Ectodermal cell (in vitro differentiated cells): ENCODE measurements around the gene ATP6V0A1.
A peak's percentile ranks its signal among the peaks of the same experiment; 100 is the strongest.
"Not testable (repeated sequence)": the region's sequence is repeated elsewhere in the genome, so short reads cannot be mapped to it uniquely, and the experiment has no call there.

Experiments
- H3K27ac ChIP-seq: 2 replicates; pipeline ENCODE4 v1.7.0; 2013; ENCODE audit warnings: mild to moderate bottlenecking, low read depth, low read length; ENCODE audit not compliant: insufficient read depth, poor library complexity, severe bottlenecking
- H3K27me3 ChIP-seq: 2 replicates; pipeline ENCODE4 v1.7.0; 2013; ENCODE audit warnings: mild to moderate bottlenecking, low read length; ENCODE audit not compliant: insufficient read depth, control insufficient read depth, poor library complexity, severe bottlenecking
- H3K36me3 ChIP-seq: one replicate; pipeline ENCODE4 v1.7.0; 2013; ENCODE audit warnings: low read length; ENCODE audit not compliant: control insufficient read depth, insufficient read depth
- H3K4me1 ChIP-seq: one replicate; pipeline ENCODE4 v1.7.0; 2013; ENCODE audit warnings: low read length; ENCODE audit not compliant: control insufficient read depth, insufficient read depth
- H3K4me3 ChIP-seq: 2 replicates; pipeline ENCODE4 v1.7.0; 2013; ENCODE audit warnings: low read depth, low read length, control low read depth; ENCODE audit not compliant: insufficient read depth
- H3K9me3 ChIP-seq: 2 replicates; pipeline ENCODE4 v1.7.0; 2013; ENCODE audit warnings: mild to moderate bottlenecking, low read length, moderate library complexity; ENCODE audit not compliant: control insufficient read depth
- WGBS, 2 experiments: methylation state at CpG; one replicate each; pipeline ENCODE4 v1.1.7; 2013; ENCODE audit warnings: missing lambda C conversion rate in 2 of 2; 5-methylcytosine and 5-hydroxymethylcytosine counted together

The ATP6V0A1 gene

GRCh38 chr17:42548070-42548837, 89.6 kb downstream of the ATP6V0A1 start:
- Histone ChIP-seq H3K27me3 (no peaks in the 10 kb centered on the region), H3K9me3 (no peaks in the 10 kb centered on the region), H3K4me3 (peak overlapping the region; percentile 62), H3K36me3 (peaks cover 1% of the 10 kb centered on the region), H3K27ac (peak overlapping the region; percentile 79), H3K4me1 (peaks cover 4% of the 10 kb centered on the region)
- WGBS, 2 experiments = 11% methylated on average over 74 of the region's 74 CpGs

- H3K4me3 ChIP-seq = peak overlapping the region; percentile 62
- peaks cover 9% of the 10 kb centered on the region for H3K4me1 ChIP-seq
- no peaks in the 10 kb centered on the region for H3K36me3 ChIP-seq
- H3K27me3 ChIP-seq = no peaks in the 10 kb centered on the region
- WGBS, 2 experiments = 85 to 87% methylated on average over 14 of the region's 14 CpGs
- H3K27ac ChIP-seq = no peak overlapping the region
- H3K9me3 ChIP-seq = no peaks in the 10 kb centered on the region
Measured at GRCh38 chr17:42548993-42549755, 90.5 kb downstream of the ATP6V0A1 start.

- H3K4me3 ChIP-seq = peak within 1 kb of the TSS; percentile 59
- not testable (repeated sequence) for H3K27me3 ChIP-seq, H3K9me3 ChIP-seq, H3K27ac ChIP-seq, H3K4me1 ChIP-seq, H3K36me3 ChIP-seq
- 93 to 95% methylated on average over 15 of the region's 15 CpGs for WGBS, 2 experiments
Measured at GRCh38 chr17:42552736-42553135, 94.1 kb downstream of the ATP6V0A1 start, which contains the start of gene HSD17B1. Gene HSD17B1, plus strand, starts transcription at chr17:42552923. Its CDS starts 11 bp downstream, at chr17:42552934.

GRCh38 chr17:42553161-42553818, 94.6 kb downstream of the ATP6V0A1 start:
- H3K27me3 ChIP-seq = no peaks in the 10 kb centered on the region
- no peaks in the 10 kb centered on the region for H3K9me3 ChIP-seq
- H3K4me3 ChIP-seq = no peak overlapping the region
- peaks cover 9% of the 10 kb centered on the region for H3K4me1 ChIP-seq
- WGBS, 2 experiments = 90 to 91% methylated on average over 45 of the region's 45 CpGs
- no peak overlapping the region for H3K27ac ChIP-seq
- no peaks in the 10 kb centered on the region for H3K36me3 ChIP-seq

GRCh38 chr17:42553866-42554249, 95.2 kb downstream of the ATP6V0A1 start:
- no peaks in the 10 kb centered on the region for H3K9me3 ChIP-seq
- H3K27me3 ChIP-seq = no peaks in the 10 kb centered on the region
- H3K4me3 ChIP-seq = peak overlapping the region; percentile 59
- no peak overlapping the region for H3K27ac ChIP-seq
- H3K36me3 ChIP-seq = no peaks in the 10 kb centered on the region
- peaks cover 8% of the 10 kb centered on the region for H3K4me1 ChIP-seq
- 72% methylated on average over 16 of the region's 16 CpGs for WGBS, 2 experiments

DNA sequence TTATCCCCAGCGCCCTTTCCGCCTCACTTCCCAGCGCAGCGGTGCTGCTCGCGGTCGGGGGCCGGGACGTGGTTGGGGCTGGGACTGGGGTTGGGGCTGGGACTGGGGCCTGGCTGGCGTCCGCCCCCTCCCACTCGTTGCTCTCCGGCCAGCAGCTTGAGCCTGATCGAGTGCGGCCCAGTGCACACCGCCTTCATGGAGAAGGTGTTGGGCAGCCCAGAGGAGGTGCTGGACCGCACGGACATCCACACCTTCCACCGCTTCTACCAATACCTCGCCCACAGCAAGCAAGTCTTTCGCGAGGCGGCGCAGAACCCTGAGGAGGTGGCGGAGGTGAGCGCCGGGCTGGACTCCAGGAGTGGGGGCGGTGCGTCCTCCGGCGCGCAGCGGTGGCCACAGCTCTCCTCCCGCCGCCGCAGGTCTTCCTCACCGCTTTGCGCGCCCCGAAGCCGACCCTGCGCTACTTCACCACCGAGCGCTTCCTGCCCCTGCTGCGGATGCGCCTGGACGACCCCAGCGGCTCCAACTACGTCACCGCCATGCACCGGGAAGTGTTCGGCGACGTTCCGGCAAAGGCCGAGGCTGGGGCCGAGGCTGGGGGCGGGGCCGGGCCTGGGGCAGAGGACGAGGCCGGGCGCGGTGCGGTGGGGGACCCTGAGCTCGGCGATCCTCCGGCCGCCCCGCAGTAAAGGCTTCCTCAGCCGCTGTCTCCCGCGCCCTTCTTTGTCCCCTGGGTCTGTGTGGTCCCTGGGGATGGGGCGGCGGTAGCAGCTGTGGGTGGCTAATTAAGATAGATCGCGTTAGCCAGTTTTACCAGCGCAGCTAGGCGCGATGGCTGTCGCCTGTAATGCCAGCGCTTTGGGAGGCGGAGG, 95.8 kb downstream of the ATP6V0A1 start:
- WGBS, 2 experiments = 1 to 2% methylated on average over 82 of the region's 82 CpGs
- Histone ChIP-seq H3K4me1 (peaks cover 5% of the 10 kb centered on the region), H3K9me3 (no peaks in the 10 kb centered on the region), H3K27me3 (no peaks in the 10 kb centered on the region), H3K27ac (peak overlapping the region; percentile 72), H3K4me3 (peak overlapping the region; percentile 59), H3K36me3 (no peaks in the 10 kb centered on the region)

DNA sequence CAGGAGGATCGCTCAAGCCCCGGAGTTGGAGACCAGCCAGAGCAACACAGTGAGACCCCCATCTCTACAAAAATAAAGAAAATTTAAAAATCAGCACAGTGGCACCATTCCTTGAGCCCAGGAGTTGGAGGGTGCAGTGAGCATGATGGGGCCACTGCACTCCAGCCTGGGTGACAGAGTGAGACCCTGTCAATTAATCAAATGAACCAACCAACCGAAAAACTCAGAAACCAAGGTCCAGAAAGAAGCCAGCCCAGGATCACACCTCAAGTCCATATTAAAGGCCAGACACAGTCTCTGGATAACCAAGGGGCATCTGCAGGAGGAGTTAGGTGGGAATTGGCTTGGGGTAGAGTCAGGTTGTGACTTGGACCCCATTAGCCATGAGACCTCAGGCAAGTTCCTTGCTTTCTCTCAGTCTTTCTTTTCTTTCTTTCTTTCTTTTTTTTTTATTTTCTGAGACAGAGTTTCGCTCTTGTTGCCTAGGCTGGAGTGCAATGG, 96.5 kb downstream of the ATP6V0A1 start:
- H3K9me3 ChIP-seq = no peaks in the 10 kb centered on the region
- H3K4me1 ChIP-seq = peaks cover 5% of the 10 kb centered on the region
- WGBS, 2 experiments = 34 to 39% methylated on average over 4 of the region's 4 CpGs
- H3K4me3 ChIP-seq = peak overlapping the region; percentile 59
- no peaks in the 10 kb centered on the region for H3K27me3 ChIP-seq
- H3K27ac ChIP-seq = peak overlapping the region; percentile 72
- H3K36me3 ChIP-seq = no peaks in the 10 kb centered on the region

- H3K9me3 ChIP-seq, H3K4me1 ChIP-seq, H3K36me3 ChIP-seq, H3K27me3 ChIP-seq, H3K4me3 ChIP-seq, H3K27ac ChIP-seq: not testable (repeated sequence)
- WGBS, 2 experiments = 39 to 44% methylated on average over 5 of the region's 5 CpGs
Measured at GRCh38 chr17:42555961-42556617, 97.4 kb downstream of the ATP6V0A1 start.

DNA sequence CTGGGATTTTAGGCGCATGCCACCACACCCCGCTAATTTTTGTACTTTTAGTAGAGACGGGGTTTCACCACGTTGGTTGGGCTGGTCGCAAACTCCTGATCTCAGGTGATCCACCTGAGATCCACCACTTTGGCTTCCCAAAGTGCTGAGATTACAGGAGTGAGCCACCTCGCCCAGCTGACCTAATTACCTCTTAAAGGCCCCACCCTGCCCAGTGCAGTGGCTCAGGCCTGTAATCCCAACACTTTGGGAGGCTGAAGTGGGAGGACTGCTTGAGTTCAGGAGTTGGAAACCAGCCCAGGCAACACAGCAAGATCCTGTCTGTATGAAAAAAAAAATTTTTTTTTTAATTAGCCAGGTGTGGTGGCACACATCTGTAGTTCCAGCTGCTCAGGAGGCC, 100.4 kb downstream of the ATP6V0A1 start:
- WGBS, 2 experiments = 89 to 93% methylated on average over 6 of the region's 6 CpGs
- Histone ChIP-seq H3K36me3 (no peaks in the 10 kb centered on the region), H3K9me3 (no peaks in the 10 kb centered on the region), H3K27me3 (no peaks in the 10 kb centered on the region), H3K4me3 (no peak overlapping the region), H3K27ac (no peak overlapping the region), H3K4me1 (peaks cover 9% of the 10 kb centered on the region)
